Measurements from ENCODE around the gene ZBED6. TPM values are rescaled to one million over a fixed set of nuclear protein-coding genes. Genes with fewer than 3 reads are reported as not detected.

The ZBED6 gene
- total RNA-seq, 1 experiment from 2014 or later, result 13.1 TPM

GRCh38 chr1:203805689-203806088 lies 10.3 kb downstream of the ZBED6 start:
- no peak overlapping the region for H3K56ac ChIP-seq (ENCODE audit: insufficient read length, low read depth, low read length)
- H3K27me3 ChIP-seq (ENCODE audit: insufficient read depth, low read length), result no peaks in the 10 kb centered on the region
- H3K4ac ChIP-seq (ENCODE audit: low read depth, low read length), result no peak overlapping the region
- H3K79me1 ChIP-seq (ENCODE audit: insufficient read depth, low read depth, low read length, poor library complexity, severe bottlenecking), result no peaks in the 10 kb centered on the region
- no peak overlapping the region for H3T11ph ChIP-seq (ENCODE audit: low read length)
- no peak overlapping the region for H4K5ac ChIP-seq (ENCODE audit: insufficient read length, low read depth, low read length)
- no peak overlapping the region for H3K4me2 ChIP-seq (ENCODE audit: insufficient read depth, insufficient read length, low read length)
- no peak overlapping the region for H2BK12ac ChIP-seq (ENCODE audit: insufficient read length, low read depth, low read length)
- H2BK120ac ChIP-seq (ENCODE audit: low read depth, low read length, poor library complexity, severe bottlenecking), result no peak overlapping the region
- Mint-ChIP-seq H3K4me1 (peaks cover 3% of the 10 kb centered on the region in 2 experiments), H3K9me3 (no peaks in the 10 kb centered on the region), H3K27me3 (ENCODE audit: low read depth) (no peaks in the 10 kb centered on the region), H3K4me3 (no peak overlapping the region), H3K27ac (no peak overlapping the region), H3K36me3 (ENCODE audit: insufficient read depth in 1 of 3, low read depth in 3 of 3) (peaks cover 29 to 63% (median 53%) of the 10 kb centered on the region in 3 experiments; a peak in 6 of 7 replicates)
- H2AK5ac ChIP-seq (ENCODE audit: insufficient read length, low read length), result no peak overlapping the region
- no peak overlapping the region for H3K23ac ChIP-seq (ENCODE audit: insufficient read length, low read depth, low read length)
- no peak for DNase-seq
- no peak overlapping the region for H2BK5ac ChIP-seq (ENCODE audit: insufficient read length, low read length)
- H3K23me2 ChIP-seq (ENCODE audit: insufficient read length, low read depth, low read length, poor library complexity, severe bottlenecking), result no peaks in the 10 kb centered on the region
- no peak for TF ChIP-seq CTCF (conservative IDR thresholded peaks at IDR 0.05)
- no peak overlapping the region for H3K18ac ChIP-seq (ENCODE audit: insufficient read length, low read depth, low read length)
- H3K14ac ChIP-seq (ENCODE audit: insufficient read depth, low read length), result no peak overlapping the region
- no peaks in the 10 kb centered on the region for H3K4me1 ChIP-seq (ENCODE audit: insufficient read depth, low read length)
- no peak overlapping the region for H2BK20ac ChIP-seq (ENCODE audit: low read depth, low read length, poor library complexity, severe bottlenecking)
- no peak overlapping the region for H4K8ac ChIP-seq (replicated peaks; ENCODE audit: insufficient read length, low read depth, low read length)
- no peak overlapping the region for H2BK15ac ChIP-seq (ENCODE audit: low read depth, low read length)
- H3K79me2 ChIP-seq (ENCODE audit: insufficient read depth, low read length), result peaks cover 6% of the 10 kb centered on the region; the same call in 1 of the 2 replicates
- no peaks in the 10 kb centered on the region for H4K20me1 ChIP-seq (ENCODE audit: control insufficient read depth, insufficient read depth, insufficient read length)
- H2AFZ ChIP-seq (ENCODE audit: low read length), result no peak overlapping the region
- H3K27ac ChIP-seq (ENCODE audit: insufficient read length, low read depth, low read length), result no peak overlapping the region
- no peaks in the 10 kb centered on the region for H3K9me3 ChIP-seq (ENCODE audit: control insufficient read depth, low read depth, low read length)
- H3K9ac ChIP-seq (ENCODE audit: extremely low read depth, insufficient read length, low read length), result no peak overlapping the region
- no peak overlapping the region for H4K91ac ChIP-seq (ENCODE audit: insufficient read length, low read depth, low read length)
- WGBS (ENCODE audit: extremely low coverage, insufficient read length, low lambda C conversion rate), result no CpG with 5 or more reads among the region's 7 CpGs

Measured in H9 (cell line).